RWPE1 (cell line): ENCODE measurements around the gene NAP1L1.

ENCODE experiments used
- CTCF ChIA-PET: fragments of 350-600 bp; sonication (Branson Sonifier 250); formaldehyde crosslinking; extraction: SDS; loops from one replicate; lab custom pipeline; 2021; lab: Yijun Ruan, JAX
- POLR2A ChIA-PET: fragments of 400-600 bp; formaldehyde crosslinking; extraction: SDS; loops from one replicate; lab custom pipeline; 2020; ENCODE audit warnings: antibody characterized with exemption; ENCODE audit not compliant: low non-redundant PET; lab: Yijun Ruan, JAX
- DNase-seq: peaks from one replicate; pipeline ENCODE4 v3.0.0; 2012; ENCODE audit warnings: low spot score
- H3K27ac ChIP-seq: fragments of 450-650 bp; 2 replicates; pipeline ENCODE4 v1.5.1; 2017
- TF ChIP-seq, protein P1 (sequence below): fragments of 450-650 bp; conservative IDR thresholded peaks from 2 replicates; pipeline ENCODE4 v1.5.1; 2017; ENCODE audit warnings: low read depth, mild to moderate bottlenecking

The NAP1L1 gene

DNA sequence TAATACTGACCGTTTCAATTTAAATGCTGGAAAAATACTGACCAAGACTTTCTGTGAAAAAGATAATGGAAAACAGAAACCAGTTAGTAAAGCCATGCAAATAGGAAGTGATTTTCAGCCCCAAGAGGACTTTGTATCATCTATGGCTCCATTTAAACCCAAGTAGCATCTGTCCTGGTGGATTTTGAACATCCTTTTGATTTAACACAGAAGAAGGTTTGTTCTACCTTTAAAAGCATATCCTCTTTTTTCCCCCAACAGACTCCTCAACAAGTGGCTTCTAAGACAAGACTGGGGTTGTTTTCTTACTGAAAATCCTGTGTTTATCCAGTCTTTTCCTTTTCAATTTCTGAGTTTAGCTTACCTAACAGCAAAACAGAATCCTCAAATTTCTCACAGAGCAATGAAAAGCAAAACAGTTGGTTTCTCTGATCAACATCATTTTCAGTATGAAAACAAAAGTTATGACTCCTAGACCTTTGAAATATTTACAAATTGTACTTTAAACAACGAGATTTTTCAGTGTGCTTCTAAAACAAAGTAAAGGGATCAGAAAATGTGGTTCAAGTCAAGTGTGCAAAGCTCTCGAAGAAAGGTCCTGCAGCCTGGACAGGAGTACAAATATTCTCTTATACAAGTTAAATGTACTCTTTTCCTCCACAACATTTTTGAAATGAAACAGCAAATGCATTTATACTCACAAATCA is 55.8 kb downstream of the NAP1L1 start:
- ChIA-PET POLR2A (no interaction called here), CTCF (interaction anchor here (0.7 kb wide), 1 partner anchor 290 kb away, joined by 3 read pairs; no protein-coding TSS in a partner anchor)
- H3K27ac ChIP-seq, result no peak overlapping the region
- TF ChIP-seq, protein P1, sequence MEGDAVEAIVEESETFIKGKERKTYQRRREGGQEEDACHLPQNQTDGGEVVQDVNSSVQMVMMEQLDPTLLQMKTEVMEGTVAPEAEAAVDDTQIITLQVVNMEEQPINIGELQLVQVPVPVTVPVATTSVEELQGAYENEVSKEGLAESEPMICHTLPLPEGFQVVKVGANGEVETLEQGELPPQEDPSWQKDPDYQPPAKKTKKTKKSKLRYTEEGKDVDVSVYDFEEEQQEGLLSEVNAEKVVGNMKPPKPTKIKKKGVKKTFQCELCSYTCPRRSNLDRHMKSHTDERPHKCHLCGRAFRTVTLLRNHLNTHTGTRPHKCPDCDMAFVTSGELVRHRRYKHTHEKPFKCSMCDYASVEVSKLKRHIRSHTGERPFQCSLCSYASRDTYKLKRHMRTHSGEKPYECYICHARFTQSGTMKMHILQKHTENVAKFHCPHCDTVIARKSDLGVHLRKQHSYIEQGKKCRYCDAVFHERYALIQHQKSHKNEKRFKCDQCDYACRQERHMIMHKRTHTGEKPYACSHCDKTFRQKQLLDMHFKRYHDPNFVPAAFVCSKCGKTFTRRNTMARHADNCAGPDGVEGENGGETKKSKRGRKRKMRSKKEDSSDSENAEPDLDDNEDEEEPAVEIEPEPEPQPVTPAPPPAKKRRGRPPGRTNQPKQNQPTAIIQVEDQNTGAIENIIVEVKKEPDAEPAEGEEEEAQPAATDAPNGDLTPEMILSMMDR, result no peak
- DNase-seq, result no peak

GRCh38 chr12:76026643-76027063 is 57.8 kb downstream of the NAP1L1 start:
- POLR2A ChIA-PET, result no interaction called here
- no peak overlapping the region for H3K27ac ChIP-seq
- TF ChIP-seq, protein P1, result no peak
- CTCF ChIA-PET, result interaction anchor here (0.5 to 0.7 kb wide), 3 partner anchors 20 to 209 kb away, joined by 3 to 6 read pairs (median 3); no protein-coding TSS in a partner anchor
- no peak for DNase-seq

- ChIA-PET POLR2A (no interaction called here), CTCF (interaction anchor here (0.5 to 0.7 kb wide), 3 partner anchors 20 to 208 kb away, joined by 3 to 6 read pairs (median 4); no protein-coding TSS in a partner anchor)
- peak; percentile 8 for DNase-seq
- no peak overlapping the region for H3K27ac ChIP-seq
- TF ChIP-seq, protein P1, result no peak
These were observed 58.6 kb downstream of the NAP1L1 start for GRCh38 chr12:76025601-76026575.

DNA sequence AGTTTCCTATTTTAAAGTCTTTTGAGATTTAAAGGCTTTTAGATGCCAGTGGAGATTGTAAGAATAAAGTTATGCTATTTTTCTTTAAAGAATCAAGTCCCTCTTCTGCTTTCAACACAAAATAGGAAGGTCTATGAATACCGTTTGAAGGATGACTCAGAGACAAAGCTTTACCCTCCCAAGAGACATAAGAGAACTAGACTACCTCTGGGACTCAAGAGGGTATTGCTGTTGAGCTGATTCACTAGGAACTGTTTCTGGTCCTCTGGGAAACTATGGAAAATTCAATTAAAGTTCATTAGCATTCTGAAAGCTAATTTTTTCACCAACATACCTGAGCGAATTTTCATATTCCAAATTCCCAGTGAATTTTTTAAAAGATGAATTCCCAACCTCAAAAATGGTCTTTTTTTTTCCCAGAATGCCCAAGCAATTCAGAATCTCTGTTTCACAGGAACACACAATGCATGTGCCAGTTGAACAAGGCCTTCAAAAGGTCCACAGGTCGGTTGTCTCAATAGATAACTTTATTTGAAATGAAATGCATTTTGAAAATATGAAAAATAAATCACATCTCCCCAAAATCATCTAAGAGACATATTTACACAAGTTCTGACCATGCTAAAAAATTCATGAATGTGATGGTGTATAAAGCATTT is 59.4 kb downstream of the NAP1L1 start:
- ChIA-PET CTCF (interaction anchor here (0.6 kb wide), 3 partner anchors 157 to 419 kb away, joined by 3 to 4 read pairs (median 4); no protein-coding TSS in a partner anchor), POLR2A (interaction anchor here (0.7 kb wide), 1 partner anchor 359 kb away, joined by 3 read pairs; no protein-coding TSS in a partner anchor)
- H3K27ac ChIP-seq, result no peak overlapping the region
- TF ChIP-seq, protein P1, result no peak
- peak; percentile 46 for DNase-seq

- TF ChIP-seq, protein P1, result no peak
- no peak for DNase-seq
- H3K27ac ChIP-seq, result peak overlapping the region; percentile 35
- CTCF ChIA-PET, result interaction anchor here (0.6 to 1.0 kb wide), 4 partner anchors 207 to 739 kb away, joined by 3 to 4 read pairs (median 3); partner anchors contain the start of gene ZDHHC17
- POLR2A ChIA-PET, result no interaction called here
These were observed 60.2 kb downstream of the NAP1L1 start for GRCh38 chr12:76024102-76024781.
